K562 (cell line): ENCODE results near the gene PHF21B. TPM values are rescaled to one million over a fixed set of nuclear protein-coding genes. Genes with fewer than 3 reads are reported as not detected.

Experiments used
- ATAC-seq: fragments of 200-7000 bp; cut with Tn5 transposase; 3 replicates; pipeline ENCODE4 v1.9.1; 2020; ENCODE audit warnings: moderate library complexity
- BruUV-seq: library from RNA; stranded (reverse); fragments of 400-500 nt; replicated peaks from 2 replicates; lab custom pipeline; 2021; lab: Mats Ljungman, UMichigan
- CTCF ChIA-PET: fragments of 300-600 bp; formaldehyde crosslinking; extraction: SDS; loops from one replicate; lab custom pipeline; 2021; ENCODE audit warnings: low intra/inter-chr PET ratio; lab: Yijun Ruan, JAX
- POLR2A ChIA-PET: fragments of 300-600, 350-650 bp; sonication (Branson Sonifier 250); formaldehyde crosslinking; extraction: SDS; loops from one replicate; lab custom pipeline; 2021; ENCODE audit warnings: antibody characterized with exemption, inconsistent platforms; lab: Yijun Ruan, JAX
- DNase-seq, 4 experiments: peaks; one replicate each; pipeline versions ENCODE4 v3.0.0 to v3.0.0-alpha.2; 2011 to 2018; ENCODE audit warnings: low spot score in 3 of 4, mixed read lengths in 3 of 4; ENCODE audit errors: extremely low read depth in 1 of 4
- FAIRE-seq: peaks from 2 replicates; lab custom pipeline; 2011; peaks lifted over from hg19 to GRCh38; lab: Jason Lieb, UNC
- H2AFZ ChIP-seq: 2 replicates; pipeline ENCODE4 v1.6.0; 2011; ENCODE audit warnings: low read depth, low read length, control low read depth, inconsistent platforms
- H3K27ac ChIP-seq: fragments of 200-600 bp; 3 replicates; pipeline ENCODE4 v1.8.0; 2011; ENCODE audit warnings: low read depth, mild to moderate bottlenecking, control low read depth, inconsistent platforms, low read length, moderate library complexity, mixed read lengths; ENCODE audit errors: extremely low read depth
- H3K27me3 ChIP-seq, 2 experiments: fragments of 300-600 bp in 1 of 2; 2 replicates in 1 of 2; 3 replicates in 1 of 2; pipeline versions ENCODE4 v1.6.0 to v1.8.0; 2011; ENCODE audit warnings: inconsistent platforms in 2 of 2, low read length in 2 of 2, mild to moderate bottlenecking in 1 of 2, mixed read lengths in 1 of 2, moderate library complexity in 1 of 2; ENCODE audit not compliant: control insufficient read depth in 2 of 2, insufficient read depth in 2 of 2
- H3K36me3 ChIP-seq: fragments of 300-600 bp; 3 replicates; pipeline ENCODE4 v1.8.0; 2011; ENCODE audit warnings: mild to moderate bottlenecking, low read length, inconsistent platforms; ENCODE audit not compliant: control insufficient read depth, insufficient read depth
- H3K4me1 ChIP-seq, 2 experiments: fragments of 200-600 bp in 1 of 2; replicated peaks in 1 of 2; 2 replicates in 1 of 2; 3 replicates in 1 of 2; pipeline versions ENCODE4 v1.5.1 to v1.8.0; 2011; ENCODE audit warnings: inconsistent platforms in 2 of 2, low read length in 2 of 2, mild to moderate bottlenecking in 1 of 2, mixed read lengths in 1 of 2, moderate library complexity in 1 of 2; ENCODE audit not compliant: control insufficient read depth in 2 of 2, insufficient read depth in 2 of 2
- H3K4me2 ChIP-seq: 2 replicates; pipeline ENCODE4 v1.6.1; 2011; ENCODE audit warnings: low read length, control low read depth, inconsistent platforms, mixed read lengths; ENCODE audit not compliant: insufficient read depth
- H3K4me3 ChIP-seq: fragments of 200-600 bp; sonication (generic), shearing (Covaris generic); 2 replicates; pipeline ENCODE4 v1.5.1; 2016; ENCODE audit warnings: control low read depth, inconsistent platforms
- H3K79me2 ChIP-seq: fragments of 200-600 bp; 3 replicates; pipeline ENCODE4 v1.8.0; 2011; ENCODE audit warnings: low read length, inconsistent platforms; ENCODE audit not compliant: control insufficient read depth, insufficient read depth
- H3K9ac ChIP-seq, 2 experiments: 2 replicates each; pipeline versions ENCODE4 v1.6.0 to v1.6.1; 2011; ENCODE audit warnings: low read depth in 2 of 2, low read length in 2 of 2, control low read depth in 1 of 2, inconsistent platforms in 1 of 2, mild to moderate bottlenecking in 1 of 2, mixed read lengths in 1 of 2; ENCODE audit not compliant: insufficient read depth in 1 of 2
- H3K9me1 ChIP-seq: one replicate; pipeline ENCODE4 v1.6.0; 2011; ENCODE audit warnings: inconsistent platforms, mild to moderate bottlenecking, low read length, moderate library complexity; ENCODE audit not compliant: control insufficient read depth, insufficient read depth
- H3K9me3 ChIP-seq: replicated peaks from 2 replicates; pipeline ENCODE4 v1.5.1; 2011; ENCODE audit warnings: low read depth, low read length, inconsistent platforms; ENCODE audit not compliant: control insufficient read depth, insufficient read depth
- H4K20me1 ChIP-seq: replicated peaks from 2 replicates; pipeline ENCODE4 v1.6.1; 2011; ENCODE audit warnings: low read length, inconsistent platforms, mixed read lengths; ENCODE audit not compliant: control insufficient read depth, insufficient read depth
- CEBPZ ChIP-seq: fragments of 150-350 bp; IDR thresholded peaks from 2 replicates; pipeline ENCODE4 v1.6.1; 2014; ENCODE audit warnings: low read depth, mild to moderate bottlenecking, low read length, borderline replicate concordance
- CHD2 ChIP-seq: IDR thresholded peaks from 2 replicates; pipeline ENCODE4 v1.6.1; 2011; ENCODE audit warnings: low read depth, low read length
- CREB5 ChIP-seq: fragments of 250-450 bp; sonication (Bioruptor Pico); IDR thresholded peaks from 2 replicates; pipeline ENCODE4 v1.5.0; 2020; ENCODE audit warnings: mild to moderate bottlenecking
- GATAD2B ChIP-seq: fragments of 450-650 bp; IDR thresholded peaks from 2 replicates; pipeline ENCODE4 v1.6.1; 2017; ENCODE audit warnings: mild to moderate bottlenecking, borderline replicate concordance
- MAFF ChIP-seq: IDR thresholded peaks from 2 replicates; pipeline ENCODE4 v1.6.1; 2012; ENCODE audit warnings: low read length, improper control_type of control experiment
- NCOA6 ChIP-seq: fragments of 450-650 bp; IDR thresholded peaks from 2 replicates; pipeline ENCODE4 v1.6.1; 2017; ENCODE audit warnings: mild to moderate bottlenecking
- SIN3A ChIP-seq, 2 experiments: fragments of 150-350 bp in 1 of 2; IDR thresholded peaks; 2 replicates each; pipeline ENCODE4 v1.6.1; 2011 to 2016; ENCODE audit warnings: borderline replicate concordance in 2 of 2, low read depth in 2 of 2, low read length in 2 of 2, mild to moderate bottlenecking in 2 of 2, moderate library complexity in 2 of 2; ENCODE audit not compliant: control insufficient read depth in 1 of 2
- XRCC4 ChIP-seq: IDR thresholded peaks from one replicate; pipeline ENCODE4 v1.6.1; 2011; ENCODE audit not compliant: insufficient read depth, insufficient read length; ENCODE audit errors: extremely low read depth
- ZFP30 ChIP-seq: fragments of 250-450 bp; sonication (Bioruptor Pico); IDR thresholded peaks from 2 replicates; pipeline ENCODE4 v1.8.0; 2022; ENCODE audit warnings: moderate library complexity, mild to moderate bottlenecking, inconsistent platforms, borderline replicate concordance
- ZNF586 ChIP-seq: fragments of 450-650 bp; formaldehyde crosslinking; conservative IDR thresholded peaks from 2 replicates; pipeline ENCODE4 v1.4.0; 2020; ENCODE audit warnings: mild to moderate bottlenecking, moderate library complexity
- WGBS: fragments of 100-300 bp; shearing (Covaris generic); methylation state at CpG from one replicate; pipeline ENCODE4 v1.1.6; 2016; ENCODE audit warnings: low coverage, mixed read lengths; ENCODE audit not compliant: insufficient coverage; ENCODE audit errors: missing lambda C conversion rate; 5-methylcytosine and 5-hydroxymethylcytosine counted together
- in situ Hi-C: fragments of 300-500 bp; cut with MboI; formaldehyde crosslinking; loops from 4 replicates; pipeline ENCODE4 v1.15.0; 2018; ENCODE audit warnings: inconsistent platforms, mixed read lengths
- intact Hi-C: fragments of 100-400 bp; cut with micrococcal nuclease; formaldehyde crosslinking; loops from 2 replicates; pipeline ENCODE4 v1.14.2; 2022
- polyA plus RNA-seq, 8 experiments: library from polyadenylated mRNA; depleted of rRNA in 4 of 8; stranded (reverse) in 5 of 8; unstranded in 3 of 8; fragments of >200 nt; fragmentation: Nextera tagmentation in 2 of 8; fragmentation: Illumina TruSeq in 1 of 8; extraction: Ambion mirVana in 2 of 8; extraction: Trizol in 1 of 8; gene quantifications; 2 replicates each; pipeline versions ENCODE4 v1.2.1 to v1.2.3, GENCODE V29; 2011 to 2014; ENCODE audit warnings: inconsistent platforms in 1 of 8, missing spikeins in 1 of 8
- total RNA-seq, 7 experiments: library from RNA; depleted of rRNA in 6 of 7; stranded (reverse); fragments of >200 nt in 6 of 7; fragmentation: Illumina TruSeq in 2 of 7; extraction: Trizol in 2 of 7; gene quantifications; 2 replicates each; pipeline versions ENCODE4 v1.2.1 to v1.2.3, GENCODE V29; 2011 to 2021; ENCODE audit warnings: low replicate concordance in 1 of 7

The PHF21B gene
- total and polyA plus RNA-seq, 9 of the 15 experiments (the other 6 are each of a cell fraction or from before 2014, with no cell fraction given), result 0.04 TPM; not detected in 8

GRCh38 chr22:44887941-44888366 is 121.9 kb downstream of the PHF21B start:
- no peaks in the 10 kb centered on the region for H4K20me1 ChIP-seq
- no TSS peak for BruUV-seq
- in situ Hi-C loops, result no loop called here
- no peaks in the 10 kb centered on the region; a peak in 1 of 5 replicates for H3K4me1 ChIP-seq
- no peak overlapping the region for H3K4me3 ChIP-seq
- no peaks in the 10 kb centered on the region for H3K9me1 ChIP-seq
- no peak for ATAC-seq
- no peak overlapping the region for H3K4me2 ChIP-seq
- H3K36me3 ChIP-seq, result no peaks in the 10 kb centered on the region
- TF ChIP-seq XRCC4 (no peak), GATAD2B (no peak), SIN3A (IDR thresholded peaks at IDR 0.05; ENCODE audit: borderline replicate concordance in 2 of 2, control insufficient read depth in 1 of 2, low read depth in 2 of 2, low read length in 2 of 2) (no peak), ZFP30 (CRISPR knock-in tag) (no peak), CHD2 (no peak), CEBPZ (no peak), ZNF586 (no peak), MAFF (no peak), NCOA6 (no peak), CREB5 (CRISPR knock-in tag) (no peak)
- FAIRE-seq, result no peak
- intact Hi-C loops, result no loop called here
- no peak overlapping the region for H3K27ac ChIP-seq
- no peak overlapping the region for H3K9ac ChIP-seq
- no peaks in the 10 kb centered on the region for H3K79me2 ChIP-seq
- peaks cover 0 to 9% of the 10 kb centered on the region in 2 experiments; a peak in 1 of 5 replicates for H3K27me3 ChIP-seq
- no peak for DNase-seq
- no peaks in the 10 kb centered on the region for H3K9me3 ChIP-seq
- POLR2A ChIA-PET, result no interaction called here
- WGBS, result 7% methylated on average over 9 of the region's 16 CpGs
- H2AFZ ChIP-seq, result no peak overlapping the region
- CTCF ChIA-PET, result no interaction called here
